VCaP (cell line): Measurements from ENCODE around the gene NATD1.

Experiments
- H3K27ac ChIP-seq: fragments of 450-650 bp; 2 replicates; pipeline ENCODE4 v1.5.1; 2017
- TF ChIP-seq, protein P1 (sequence below): fragments of 450-650 bp; conservative IDR thresholded peaks from 2 replicates; pipeline ENCODE4 v1.5.1; 2017; ENCODE audit warnings: mild to moderate bottlenecking, moderate library complexity

The NATD1 gene

DNA sequence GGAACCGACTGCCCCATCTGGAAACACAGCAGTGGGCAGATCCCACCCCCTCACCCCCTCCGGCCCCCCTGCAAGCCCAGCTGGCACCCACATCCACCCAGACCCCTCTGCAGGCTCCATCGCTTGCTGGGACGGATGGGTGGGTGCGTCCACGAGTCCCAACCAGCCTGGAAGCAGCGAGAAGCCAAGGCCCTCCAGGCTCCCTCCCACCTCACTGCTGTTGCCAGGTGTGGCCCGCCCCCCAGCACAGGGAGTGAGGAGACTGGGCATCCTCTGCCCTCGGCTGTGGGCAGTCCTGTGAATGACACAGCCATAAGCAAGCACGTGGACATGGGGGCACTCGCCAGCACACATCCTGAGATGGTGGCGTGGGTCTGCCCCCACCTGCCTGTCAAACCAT lies 50.7 kb downstream of the NATD1 start:
- H3K27ac ChIP-seq: no peak overlapping the region
- TF ChIP-seq, protein P1, sequence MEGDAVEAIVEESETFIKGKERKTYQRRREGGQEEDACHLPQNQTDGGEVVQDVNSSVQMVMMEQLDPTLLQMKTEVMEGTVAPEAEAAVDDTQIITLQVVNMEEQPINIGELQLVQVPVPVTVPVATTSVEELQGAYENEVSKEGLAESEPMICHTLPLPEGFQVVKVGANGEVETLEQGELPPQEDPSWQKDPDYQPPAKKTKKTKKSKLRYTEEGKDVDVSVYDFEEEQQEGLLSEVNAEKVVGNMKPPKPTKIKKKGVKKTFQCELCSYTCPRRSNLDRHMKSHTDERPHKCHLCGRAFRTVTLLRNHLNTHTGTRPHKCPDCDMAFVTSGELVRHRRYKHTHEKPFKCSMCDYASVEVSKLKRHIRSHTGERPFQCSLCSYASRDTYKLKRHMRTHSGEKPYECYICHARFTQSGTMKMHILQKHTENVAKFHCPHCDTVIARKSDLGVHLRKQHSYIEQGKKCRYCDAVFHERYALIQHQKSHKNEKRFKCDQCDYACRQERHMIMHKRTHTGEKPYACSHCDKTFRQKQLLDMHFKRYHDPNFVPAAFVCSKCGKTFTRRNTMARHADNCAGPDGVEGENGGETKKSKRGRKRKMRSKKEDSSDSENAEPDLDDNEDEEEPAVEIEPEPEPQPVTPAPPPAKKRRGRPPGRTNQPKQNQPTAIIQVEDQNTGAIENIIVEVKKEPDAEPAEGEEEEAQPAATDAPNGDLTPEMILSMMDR: no peak

- peak overlapping the region; percentile 41; the same call in 1 of the 2 replicates for H3K27ac ChIP-seq
- TF ChIP-seq, protein P1: no peak
These were observed 51.3 kb downstream of the NATD1 start for GRCh38 chr17:21201874-21202273.

- H3K27ac ChIP-seq: peak overlapping the region; percentile 41
- TF ChIP-seq, protein P1: no peak
These were observed 52.0 kb downstream of the NATD1 start for GRCh38 chr17:21201298-21201595.

DNA sequence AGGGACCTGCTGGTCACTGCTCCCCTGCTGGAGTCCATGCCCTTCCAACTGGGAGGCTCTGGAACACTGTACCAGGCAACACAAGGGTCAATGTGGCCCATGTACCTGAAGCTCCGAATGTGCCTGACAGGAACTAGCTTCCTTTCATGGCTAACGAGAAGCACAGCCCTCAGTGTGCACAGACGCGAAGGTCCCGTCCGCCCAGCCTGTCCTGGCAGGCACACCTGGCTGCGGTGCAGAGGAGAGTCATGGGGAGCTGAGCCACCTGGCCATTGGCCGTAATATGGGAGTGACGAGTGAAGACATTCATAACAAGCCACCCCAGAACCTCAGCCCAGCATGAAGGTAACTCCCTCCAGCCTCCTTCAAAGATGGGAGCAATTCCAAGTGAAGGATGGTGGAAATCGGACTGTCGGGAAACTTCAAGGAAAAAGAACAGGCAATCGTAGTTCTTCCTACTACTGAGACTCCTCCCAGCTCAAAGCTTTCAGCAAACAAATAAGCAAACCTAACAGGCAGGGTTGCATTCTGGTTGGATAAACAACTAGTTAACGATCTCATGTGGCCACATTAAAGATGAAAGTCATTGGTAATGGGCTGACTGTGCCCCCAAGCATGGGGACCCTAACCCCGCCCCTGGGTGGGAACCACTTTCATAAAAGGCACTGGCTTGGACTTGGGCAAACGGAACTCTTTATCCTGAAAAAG lies 52.5 kb downstream of the NATD1 start:
- TF ChIP-seq, protein P1: no peak
- H3K27ac ChIP-seq: peak overlapping the region; percentile 41

GRCh38 chr17:21199856-21200255 lies 53.4 kb downstream of the NATD1 start:
- no peak overlapping the region for H3K27ac ChIP-seq
- TF ChIP-seq, protein P1: no peak

DNA sequence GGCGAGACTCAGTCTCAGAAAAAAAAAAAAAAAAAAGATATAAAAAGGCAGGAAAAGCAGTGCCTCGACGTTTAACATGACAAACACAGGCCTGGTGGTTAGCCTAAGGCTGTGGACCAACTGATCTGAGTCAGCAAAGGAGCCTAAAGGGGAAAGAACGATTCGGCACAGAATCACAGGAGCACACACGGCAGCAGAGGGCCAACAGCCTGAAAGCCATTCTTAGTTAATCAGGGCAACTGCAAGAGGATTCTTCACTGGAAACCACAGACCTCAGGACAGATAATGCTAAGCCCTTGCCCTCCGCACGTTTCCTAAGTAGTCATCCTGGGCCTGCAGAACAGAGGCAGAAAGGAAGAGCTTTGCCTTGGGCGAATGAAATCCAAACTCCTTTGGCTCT lies 53.9 kb downstream of the NATD1 start:
- no peak overlapping the region for H3K27ac ChIP-seq
- TF ChIP-seq, protein P1: no peak

DNA sequence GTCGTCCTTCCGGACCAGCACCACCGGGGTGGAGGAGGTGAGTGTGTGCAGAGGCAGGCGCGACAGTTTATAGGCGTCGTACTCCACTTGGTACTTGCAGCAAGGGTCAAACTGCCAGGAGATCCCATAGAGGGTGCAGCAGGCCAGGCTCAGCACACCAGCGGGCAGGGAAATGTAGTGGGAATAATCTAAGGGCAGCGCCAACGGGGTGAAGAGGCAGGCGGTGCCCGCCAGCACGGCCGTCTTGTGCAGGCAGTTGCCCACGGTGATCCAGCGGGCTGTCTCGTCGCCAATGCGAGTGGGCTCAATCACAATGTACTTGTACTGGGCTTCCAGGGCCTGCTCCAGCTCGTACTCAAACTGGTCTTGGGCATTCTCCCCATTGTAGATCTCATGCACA lies 54.8 kb downstream of the NATD1 start:
- H3K27ac ChIP-seq: no peak overlapping the region
- TF ChIP-seq, protein P1: no peak
